GM23338 (cell line): ENCODE measurements around the gene SRCIN1. TPM values are rescaled to one million over a fixed set of nuclear protein-coding genes. Genes with fewer than 3 reads are reported as not detected.

Source experiments
- ATAC-seq: fragments of 200-7000 bp; cut with Tn5 transposase; 3 replicates; pipeline ENCODE4 v1.9.1; 2020
- DNase-seq: peaks from one replicate; pipeline ENCODE4 v3.0.0-alpha.2; 2015; ENCODE audit warnings: low spot score
- H2AFZ ChIP-seq: fragments of 200-600 bp; sonication (generic); 2 replicates; pipeline ENCODE4 v1.8.0; 2016; ENCODE audit warnings: antibody characterized with exemption, mild to moderate bottlenecking, moderate library complexity
- H3F3A ChIP-seq: fragments of 200-600 bp; sonication (generic); replicated peaks from 2 replicates; pipeline ENCODE4 v1.8.0; 2017; ENCODE audit warnings: antibody characterized with exemption, mixed run types, low read depth
- H3K27ac ChIP-seq: fragments of 200-600 bp; sonication (generic); 2 replicates; pipeline ENCODE4 v1.6.1; 2016; ENCODE audit warnings: low read depth
- H3K27me3 ChIP-seq: fragments of 200-600 bp; sonication (generic); 2 replicates; pipeline ENCODE4 v1.8.0; 2016; ENCODE audit warnings: mild to moderate bottlenecking, mixed run types, moderate library complexity; ENCODE audit not compliant: insufficient read depth
- H3K36me3 ChIP-seq: fragments of 200-600 bp; sonication (generic); 2 replicates; pipeline ENCODE4 v1.8.0; 2016; ENCODE audit warnings: mild to moderate bottlenecking; ENCODE audit not compliant: insufficient read depth
- H3K4me1 ChIP-seq: fragments of 200-600 bp; sonication (generic); 2 replicates; pipeline ENCODE4 v1.8.0; 2016; ENCODE audit warnings: mild to moderate bottlenecking, moderate library complexity; ENCODE audit not compliant: insufficient read depth
- H3K4me2 ChIP-seq: fragments of 200-600 bp; sonication (generic); 2 replicates; pipeline ENCODE4 v1.7.1; 2017; ENCODE audit warnings: mixed run types
- H3K4me3 ChIP-seq: fragments of 200-600 bp; sonication (generic); 2 replicates; pipeline ENCODE4 v1.6.1; 2016; ENCODE audit warnings: mixed run types
- H3K79me2 ChIP-seq: fragments of 200-600 bp; sonication (generic); replicated peaks from 2 replicates; pipeline ENCODE4 v1.8.0; 2017; ENCODE audit warnings: mild to moderate bottlenecking; ENCODE audit not compliant: insufficient read depth
- H3K9me2 ChIP-seq: fragments of 200-600 bp; sonication (generic); 2 replicates; pipeline ENCODE4 v1.8.0; 2017; ENCODE audit not compliant: insufficient read depth
- H4K20me1 ChIP-seq: fragments of 200-600 bp; sonication (generic); replicated peaks from 2 replicates; pipeline ENCODE4 v1.8.0; 2017; ENCODE audit warnings: mild to moderate bottlenecking; ENCODE audit not compliant: insufficient read depth
- H3K27ac Mint-ChIP-seq: 2 replicates; pipeline ENCODE4 v1.8.0; 2020; ENCODE audit warnings: inconsistent platforms, mild to moderate bottlenecking, moderate library complexity, mixed read lengths
- H3K27me3 Mint-ChIP-seq: 3 replicates; pipeline ENCODE4 v1.8.0; 2022; ENCODE audit warnings: low read depth, mild to moderate bottlenecking, moderate library complexity, mixed read lengths, inconsistent platforms; ENCODE audit not compliant: insufficient read depth, poor library complexity
- H3K36me3 Mint-ChIP-seq: 3 replicates; pipeline ENCODE4 v1.8.0; 2021; ENCODE audit warnings: low read depth, mild to moderate bottlenecking, inconsistent platforms, moderate library complexity, mixed read lengths
- H3K4me1 Mint-ChIP-seq: 3 replicates; pipeline ENCODE4 v1.8.0; 2020; ENCODE audit warnings: mild to moderate bottlenecking, inconsistent platforms, mixed read lengths
- H3K4me3 Mint-ChIP-seq: 3 replicates; pipeline ENCODE4 v1.8.0; 2021; ENCODE audit warnings: moderate library complexity, mild to moderate bottlenecking, inconsistent platforms, mixed read lengths
- H3K9me3 Mint-ChIP-seq: 3 replicates; pipeline ENCODE4 v1.8.0; 2020; ENCODE audit warnings: moderate library complexity, mild to moderate bottlenecking, inconsistent platforms, mixed read lengths
- CREB1 ChIP-seq: fragments of 250-450 bp; sonication (Bioruptor Pico); IDR thresholded peaks from 2 replicates; pipeline ENCODE4 v1.5.0; 2020; ENCODE audit warnings: low read depth, mild to moderate bottlenecking, moderate library complexity
- EZH2 ChIP-seq: fragments of 200-600 bp; sonication (generic); IDR thresholded peaks from one replicate; pipeline ENCODE4 v1.8.0; 2017; ENCODE audit warnings: antibody characterized with exemption, mild to moderate bottlenecking, low read depth; ENCODE audit not compliant: unreplicated experiment
- EZH2phosphoT487 ChIP-seq: fragments of 200-600 bp; sonication (generic); IDR thresholded peaks from one replicate; pipeline ENCODE4 v1.8.1; 2018; ENCODE audit warnings: antibody characterized with exemption; ENCODE audit not compliant: unreplicated experiment
- JUNB ChIP-seq: IDR thresholded peaks from one replicate; pipeline ENCODE4 v1.6.1; 2016; ENCODE audit warnings: antibody characterized with exemption; ENCODE audit not compliant: unreplicated experiment
- NANOG ChIP-seq: IDR thresholded peaks from 2 replicates; pipeline ENCODE4 v1.6.1; 2016; ENCODE audit warnings: antibody characterized with exemption, borderline replicate concordance
- POLR2AphosphoS5 ChIP-seq: IDR thresholded peaks from 2 replicates; pipeline ENCODE4 v1.6.1; 2016; ENCODE audit warnings: antibody characterized with exemption, low read depth
- STAT1 ChIP-seq: IDR thresholded peaks from one replicate; pipeline ENCODE4 v1.6.1; 2016; ENCODE audit warnings: antibody characterized with exemption; ENCODE audit not compliant: unreplicated experiment
- ZNF114 ChIP-seq: fragments of 250-450 bp; sonication (Bioruptor Pico); IDR thresholded peaks from 2 replicates; pipeline ENCODE4 v1.5.0; 2020; ENCODE audit warnings: mild to moderate bottlenecking, moderate library complexity
- ZNF331 ChIP-seq: fragments of 250-450 bp; sonication (Bioruptor Pico); IDR thresholded peaks from 2 replicates; pipeline ENCODE4 v1.5.0; 2020; ENCODE audit warnings: low read depth, mild to moderate bottlenecking, moderate library complexity
- polyA plus RNA-seq: library from polyadenylated mRNA; unstranded; fragments of >200 nt; fragmentation: Nextera tagmentation; extraction: Ambion mirVana; gene quantifications from 2 replicates; pipeline ENCODE4 v1.2.1, GENCODE V29; 2016
- total RNA-seq: library from RNA; depleted of rRNA; stranded (reverse); fragments of >200 nt; shearing (Covaris generic); gene quantifications from 2 replicates; pipeline ENCODE4 v1.2.3, GENCODE V29; 2014
- TF ChIP-seq, protein P1 (sequence below): fragments of 250-450 bp; sonication (Bioruptor Pico); IDR thresholded peaks from 2 replicates; pipeline ENCODE4 v1.5.0; 2020; ENCODE audit warnings: mild to moderate bottlenecking, moderate library complexity
- TF ChIP-seq, protein P2 (sequence below): IDR thresholded peaks from 2 replicates; pipeline ENCODE4 v1.6.1; 2016; ENCODE audit warnings: antibody characterized with exemption
- TF ChIP-seq, protein P3 (sequence below), 2 experiments: fragments of 200-600 bp in 1 of 2; sonication (generic) in 1 of 2; conservative IDR thresholded peaks; 2 replicates each; pipeline versions ENCODE4 v1.5.1 to v1.6.1; 2016 to 2017; ENCODE audit warnings: antibody characterized with exemption in 2 of 2, low read depth in 2 of 2, mild to moderate bottlenecking in 2 of 2, moderate library complexity in 1 of 2
- TF ChIP-seq, protein P4 (sequence below): IDR thresholded peaks from one replicate; pipeline ENCODE4 v1.6.1; 2018; ENCODE audit warnings: antibody characterized with exemption; ENCODE audit not compliant: unreplicated experiment

SRCIN1 gene
- total and polyA plus RNA-seq, 2 experiments from 2014 or later = 0.87 to 2.2 TPM

DNA sequence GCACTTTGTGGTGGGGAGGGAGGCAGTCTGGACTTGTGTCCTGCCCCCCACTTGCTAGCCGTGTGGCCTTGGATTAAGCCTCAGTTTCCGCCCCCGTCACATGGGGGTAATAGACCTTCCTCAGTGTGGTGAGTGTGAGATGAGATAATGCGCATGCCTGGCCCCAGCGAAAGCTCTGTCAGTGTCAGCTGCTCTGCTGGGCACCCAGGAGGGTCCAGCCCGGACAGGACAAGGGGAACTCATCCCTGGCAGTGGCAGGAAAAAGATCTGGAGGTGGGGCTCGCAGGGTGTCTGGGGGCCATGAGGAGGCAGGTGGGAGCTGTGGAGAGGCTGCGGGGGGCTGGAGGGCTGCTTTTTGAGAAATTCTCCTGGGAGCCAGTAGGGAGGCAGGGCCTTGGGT, 63.5 kb downstream of the SRCIN1 start:
- no peak overlapping the region for H3K27ac Mint-ChIP-seq
- H3K4me1 Mint-ChIP-seq = peaks cover 31% of the 10 kb centered on the region
- H3K4me1 ChIP-seq = no peaks in the 10 kb centered on the region; the same call in 1 of the 2 replicates
- no peak for DNase-seq
- H3K9me3 Mint-ChIP-seq = no peaks in the 10 kb centered on the region
- no peak for ATAC-seq
- H4K20me1 ChIP-seq = no peaks in the 10 kb centered on the region; the same call in 1 of the 2 replicates
- no peaks in the 10 kb centered on the region for H3K36me3 ChIP-seq
- H3K4me2 ChIP-seq = no peak overlapping the region
- H3K4me3 Mint-ChIP-seq = no peak overlapping the region
- no peaks in the 10 kb centered on the region; the same call in 2 of the 3 replicates for H3K36me3 Mint-ChIP-seq
- H3K27me3 Mint-ChIP-seq = peaks cover 19% of the 10 kb centered on the region
- H3K27ac ChIP-seq = no peak overlapping the region
- no peaks in the 10 kb centered on the region for H3K79me2 ChIP-seq
- no peaks in the 10 kb centered on the region for H3K27me3 ChIP-seq
- no peaks in the 10 kb centered on the region for H3K9me2 ChIP-seq
- H2AFZ ChIP-seq = no peak overlapping the region
- no peaks in the 10 kb centered on the region for H3F3A ChIP-seq
- TF ChIP-seq NANOG (no peak), ZNF331 (CRISPR knock-in tag) (no peak), CREB1 (CRISPR knock-in tag) (no peak), JUNB (no peak), STAT1 (no peak), ZNF114 (CRISPR knock-in tag) (no peak), EZH2phosphoT487 (no peak), POLR2AphosphoS5 (no peak), EZH2 (no peak)
- TF ChIP-seq, protein P1, sequence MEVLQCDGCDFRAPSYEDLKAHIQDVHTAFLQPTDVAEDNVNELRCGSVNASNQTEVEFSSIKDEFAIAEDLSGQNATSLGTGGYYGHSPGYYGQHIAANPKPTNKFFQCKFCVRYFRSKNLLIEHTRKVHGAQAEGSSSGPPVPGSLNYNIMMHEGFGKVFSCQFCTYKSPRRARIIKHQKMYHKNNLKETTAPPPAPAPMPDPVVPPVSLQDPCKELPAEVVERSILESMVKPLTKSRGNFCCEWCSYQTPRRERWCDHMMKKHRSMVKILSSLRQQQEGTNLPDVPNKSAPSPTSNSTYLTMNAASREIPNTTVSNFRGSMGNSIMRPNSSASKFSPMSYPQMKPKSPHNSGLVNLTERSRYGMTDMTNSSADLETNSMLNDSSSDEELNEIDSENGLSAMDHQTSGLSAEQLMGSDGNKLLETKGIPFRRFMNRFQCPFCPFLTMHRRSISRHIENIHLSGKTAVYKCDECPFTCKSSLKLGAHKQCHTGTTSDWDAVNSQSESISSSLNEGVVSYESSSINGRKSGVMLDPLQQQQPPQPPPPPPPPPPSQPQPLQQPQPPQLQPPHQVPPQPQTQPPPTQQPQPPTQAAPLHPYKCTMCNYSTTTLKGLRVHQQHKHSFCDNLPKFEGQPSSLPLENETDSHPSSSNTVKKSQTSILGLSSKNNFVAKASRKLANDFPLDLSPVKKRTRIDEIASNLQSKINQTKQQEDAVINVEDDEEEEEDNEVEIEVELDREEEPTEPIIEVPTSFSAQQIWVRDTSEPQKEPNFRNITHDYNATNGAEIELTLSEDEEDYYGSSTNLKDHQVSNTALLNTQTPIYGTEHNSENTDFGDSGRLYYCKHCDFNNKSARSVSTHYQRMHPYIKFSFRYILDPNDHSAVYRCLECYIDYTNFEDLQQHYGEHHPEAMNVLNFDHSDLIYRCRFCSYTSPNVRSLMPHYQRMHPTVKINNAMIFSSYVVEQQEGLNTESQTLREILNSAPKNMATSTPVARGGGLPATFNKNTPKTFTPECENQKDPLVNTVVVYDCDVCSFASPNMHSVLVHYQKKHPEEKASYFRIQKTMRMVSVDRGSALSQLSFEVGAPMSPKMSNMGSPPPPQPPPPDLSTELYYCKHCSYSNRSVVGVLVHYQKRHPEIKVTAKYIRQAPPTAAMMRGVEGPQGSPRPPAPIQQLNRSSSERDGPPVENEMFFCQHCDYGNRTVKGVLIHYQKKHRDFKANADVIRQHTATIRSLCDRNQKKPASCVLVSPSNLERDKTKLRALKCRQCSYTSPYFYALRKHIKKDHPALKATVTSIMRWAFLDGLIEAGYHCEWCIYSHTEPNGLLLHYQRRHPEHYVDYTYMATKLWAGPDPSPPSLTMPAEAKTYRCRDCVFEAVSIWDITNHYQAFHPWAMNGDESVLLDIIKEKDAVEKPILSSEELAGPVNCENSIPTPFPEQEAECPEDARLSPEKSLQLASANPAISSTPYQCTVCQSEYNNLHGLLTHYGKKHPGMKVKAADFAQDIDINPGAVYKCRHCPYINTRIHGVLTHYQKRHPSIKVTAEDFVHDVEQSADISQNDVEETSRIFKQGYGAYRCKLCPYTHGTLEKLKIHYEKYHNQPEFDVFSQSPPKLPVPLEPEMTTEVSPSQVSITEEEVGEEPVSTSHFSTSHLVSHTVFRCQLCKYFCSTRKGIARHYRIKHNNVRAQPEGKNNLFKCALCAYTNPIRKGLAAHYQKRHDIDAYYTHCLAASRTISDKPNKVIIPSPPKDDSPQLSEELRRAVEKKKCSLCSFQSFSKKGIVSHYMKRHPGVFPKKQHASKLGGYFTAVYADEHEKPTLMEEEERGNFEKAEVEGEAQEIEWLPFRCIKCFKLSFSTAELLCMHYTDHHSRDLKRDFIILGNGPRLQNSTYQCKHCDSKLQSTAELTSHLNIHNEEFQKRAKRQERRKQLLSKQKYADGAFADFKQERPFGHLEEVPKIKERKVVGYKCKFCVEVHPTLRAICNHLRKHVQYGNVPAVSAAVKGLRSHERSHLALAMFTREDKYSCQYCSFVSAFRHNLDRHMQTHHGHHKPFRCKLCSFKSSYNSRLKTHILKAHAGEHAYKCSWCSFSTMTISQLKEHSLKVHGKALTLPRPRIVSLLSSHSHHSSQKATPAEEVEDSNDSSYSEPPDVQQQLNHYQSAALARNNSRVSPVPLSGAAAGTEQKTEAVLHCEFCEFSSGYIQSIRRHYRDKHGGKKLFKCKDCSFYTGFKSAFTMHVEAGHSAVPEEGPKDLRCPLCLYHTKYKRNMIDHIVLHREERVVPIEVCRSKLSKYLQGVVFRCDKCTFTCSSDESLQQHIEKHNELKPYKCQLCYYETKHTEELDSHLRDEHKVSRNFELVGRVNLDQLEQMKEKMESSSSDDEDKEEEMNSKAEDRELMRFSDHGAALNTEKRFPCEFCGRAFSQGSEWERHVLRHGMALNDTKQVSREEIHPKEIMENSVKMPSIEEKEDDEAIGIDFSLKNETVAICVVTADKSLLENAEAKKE (CRISPR knock-in tag) = no peak
- TF ChIP-seq, protein P2, sequence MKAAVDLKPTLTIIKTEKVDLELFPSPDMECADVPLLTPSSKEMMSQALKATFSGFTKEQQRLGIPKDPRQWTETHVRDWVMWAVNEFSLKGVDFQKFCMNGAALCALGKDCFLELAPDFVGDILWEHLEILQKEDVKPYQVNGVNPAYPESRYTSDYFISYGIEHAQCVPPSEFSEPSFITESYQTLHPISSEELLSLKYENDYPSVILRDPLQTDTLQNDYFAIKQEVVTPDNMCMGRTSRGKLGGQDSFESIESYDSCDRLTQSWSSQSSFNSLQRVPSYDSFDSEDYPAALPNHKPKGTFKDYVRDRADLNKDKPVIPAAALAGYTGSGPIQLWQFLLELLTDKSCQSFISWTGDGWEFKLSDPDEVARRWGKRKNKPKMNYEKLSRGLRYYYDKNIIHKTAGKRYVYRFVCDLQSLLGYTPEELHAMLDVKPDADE = no peak
- TF ChIP-seq, protein P3, sequence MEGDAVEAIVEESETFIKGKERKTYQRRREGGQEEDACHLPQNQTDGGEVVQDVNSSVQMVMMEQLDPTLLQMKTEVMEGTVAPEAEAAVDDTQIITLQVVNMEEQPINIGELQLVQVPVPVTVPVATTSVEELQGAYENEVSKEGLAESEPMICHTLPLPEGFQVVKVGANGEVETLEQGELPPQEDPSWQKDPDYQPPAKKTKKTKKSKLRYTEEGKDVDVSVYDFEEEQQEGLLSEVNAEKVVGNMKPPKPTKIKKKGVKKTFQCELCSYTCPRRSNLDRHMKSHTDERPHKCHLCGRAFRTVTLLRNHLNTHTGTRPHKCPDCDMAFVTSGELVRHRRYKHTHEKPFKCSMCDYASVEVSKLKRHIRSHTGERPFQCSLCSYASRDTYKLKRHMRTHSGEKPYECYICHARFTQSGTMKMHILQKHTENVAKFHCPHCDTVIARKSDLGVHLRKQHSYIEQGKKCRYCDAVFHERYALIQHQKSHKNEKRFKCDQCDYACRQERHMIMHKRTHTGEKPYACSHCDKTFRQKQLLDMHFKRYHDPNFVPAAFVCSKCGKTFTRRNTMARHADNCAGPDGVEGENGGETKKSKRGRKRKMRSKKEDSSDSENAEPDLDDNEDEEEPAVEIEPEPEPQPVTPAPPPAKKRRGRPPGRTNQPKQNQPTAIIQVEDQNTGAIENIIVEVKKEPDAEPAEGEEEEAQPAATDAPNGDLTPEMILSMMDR (conservative IDR thresholded peaks at IDR 0.05; ENCODE audit: low read depth in 2 of 2) = no peak
- TF ChIP-seq, protein P4, sequence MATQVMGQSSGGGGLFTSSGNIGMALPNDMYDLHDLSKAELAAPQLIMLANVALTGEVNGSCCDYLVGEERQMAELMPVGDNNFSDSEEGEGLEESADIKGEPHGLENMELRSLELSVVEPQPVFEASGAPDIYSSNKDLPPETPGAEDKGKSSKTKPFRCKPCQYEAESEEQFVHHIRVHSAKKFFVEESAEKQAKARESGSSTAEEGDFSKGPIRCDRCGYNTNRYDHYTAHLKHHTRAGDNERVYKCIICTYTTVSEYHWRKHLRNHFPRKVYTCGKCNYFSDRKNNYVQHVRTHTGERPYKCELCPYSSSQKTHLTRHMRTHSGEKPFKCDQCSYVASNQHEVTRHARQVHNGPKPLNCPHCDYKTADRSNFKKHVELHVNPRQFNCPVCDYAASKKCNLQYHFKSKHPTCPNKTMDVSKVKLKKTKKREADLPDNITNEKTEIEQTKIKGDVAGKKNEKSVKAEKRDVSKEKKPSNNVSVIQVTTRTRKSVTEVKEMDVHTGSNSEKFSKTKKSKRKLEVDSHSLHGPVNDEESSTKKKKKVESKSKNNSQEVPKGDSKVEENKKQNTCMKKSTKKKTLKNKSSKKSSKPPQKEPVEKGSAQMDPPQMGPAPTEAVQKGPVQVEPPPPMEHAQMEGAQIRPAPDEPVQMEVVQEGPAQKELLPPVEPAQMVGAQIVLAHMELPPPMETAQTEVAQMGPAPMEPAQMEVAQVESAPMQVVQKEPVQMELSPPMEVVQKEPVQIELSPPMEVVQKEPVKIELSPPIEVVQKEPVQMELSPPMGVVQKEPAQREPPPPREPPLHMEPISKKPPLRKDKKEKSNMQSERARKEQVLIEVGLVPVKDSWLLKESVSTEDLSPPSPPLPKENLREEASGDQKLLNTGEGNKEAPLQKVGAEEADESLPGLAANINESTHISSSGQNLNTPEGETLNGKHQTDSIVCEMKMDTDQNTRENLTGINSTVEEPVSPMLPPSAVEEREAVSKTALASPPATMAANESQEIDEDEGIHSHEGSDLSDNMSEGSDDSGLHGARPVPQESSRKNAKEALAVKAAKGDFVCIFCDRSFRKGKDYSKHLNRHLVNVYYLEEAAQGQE = no peak
- no peak overlapping the region for H3K4me3 ChIP-seq
